Activated T-cell treated with anti-CD3 and anti-CD28 coated beads for 24 hours (primary cell): ENCODE data around the gene MTHFD1L.
"Not testable (repeated sequence)": the region's sequence is repeated elsewhere in the genome, so short reads cannot be mapped to it uniquely, and the experiment has no call there.

Experiments used
- DNase-seq: peaks from one replicate; pipeline ENCODE4 v3.0.0-alpha.2; 2020; ENCODE audit warnings: low read depth

MTHFD1L gene

GRCh38 chr6:151041686-151042085 lies 176.2 kb downstream of the MTHFD1L start:
- DNase-seq = no peak

GRCh38 chr6:151042911-151043330 lies 177.4 kb downstream of the MTHFD1L start:
- DNase-seq = not testable (repeated sequence)

- no peak for DNase-seq
These were observed 178.4 kb downstream of the MTHFD1L start for GRCh38 chr6:151043944-151044343.

- no peak for DNase-seq
These were observed 179.3 kb downstream of the MTHFD1L start for GRCh38 chr6:151044465-151045441.

GRCh38 chr6:151045511-151046222 lies 180.2 kb downstream of the MTHFD1L start:
- not testable (repeated sequence) for DNase-seq

- no peak for DNase-seq
These were observed 185.7 kb downstream of the MTHFD1L start for GRCh38 chr6:151051164-151051563.

GRCh38 chr6:151052021-151052646 lies 186.6 kb downstream of the MTHFD1L start:
- DNase-seq = no peak

GRCh38 chr6:151054306-151054705 lies 188.8 kb downstream of the MTHFD1L start:
- no peak for DNase-seq

- DNase-seq = no peak
These were observed 190.9 kb downstream of the MTHFD1L start for GRCh38 chr6:151056230-151056907.

GRCh38 chr6:151057061-151057460 lies 191.6 kb downstream of the MTHFD1L start:
- no peak for DNase-seq

- DNase-seq = no peak
These were observed 192.7 kb downstream of the MTHFD1L start for GRCh38 chr6:151058021-151058733.

GRCh38 chr6:151059612-151060095 lies 194.2 kb downstream of the MTHFD1L start:
- DNase-seq = no peak

GRCh38 chr6:151060096-151060765 lies 194.7 kb downstream of the MTHFD1L start:
- no peak for DNase-seq

GRCh38 chr6:151060766-151061531 lies 195.4 kb downstream of the MTHFD1L start:
- no peak for DNase-seq

GRCh38 chr6:151063352-151063751 lies 197.8 kb downstream of the MTHFD1L start:
- no peak for DNase-seq

GRCh38 chr6:151063842-151064647 lies 198.5 kb downstream of the MTHFD1L start:
- no peak for DNase-seq

- DNase-seq = no peak
These were observed 199.7 kb downstream of the MTHFD1L start for GRCh38 chr6:151065027-151065815.
